HG02970 (cell line): Measurements from ENCODE around the gene TUG1.

Experiments used
- ATAC-seq: cut with Tn5 transposase; IDR thresholded peaks from one replicate; pipeline ENCODE4 v1.9.1; 2021; ENCODE audit warnings: mild to moderate bottlenecking, moderate library complexity, moderate number of reproducible peaks; ENCODE audit not compliant: unreplicated experiment, low FRiP score

Gene TUG1

GRCh38 chr22:30996462-30996861, 27.4 kb downstream of the TUG1 start:
- ATAC-seq, result no peak

DNA sequence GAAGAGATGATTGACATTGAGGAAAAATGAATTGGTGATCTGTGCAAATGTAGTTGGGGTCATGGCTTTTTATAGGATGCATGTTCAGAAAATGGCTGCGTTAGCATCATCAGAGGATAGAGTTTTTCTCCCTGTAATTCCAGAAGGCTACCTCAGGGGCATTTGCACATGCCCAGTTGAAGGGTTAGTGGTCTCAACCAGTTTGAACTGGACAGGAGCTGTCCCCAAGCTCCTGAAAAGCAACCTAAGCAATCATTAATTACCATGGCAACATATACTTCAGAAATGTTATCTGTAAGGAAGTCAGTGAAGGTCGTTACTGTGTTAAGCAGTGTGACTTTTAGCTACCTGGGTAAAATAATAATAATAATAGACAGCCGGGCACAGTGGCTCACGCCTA, 29.3 kb downstream of the TUG1 start:
- no peak for ATAC-seq

DNA sequence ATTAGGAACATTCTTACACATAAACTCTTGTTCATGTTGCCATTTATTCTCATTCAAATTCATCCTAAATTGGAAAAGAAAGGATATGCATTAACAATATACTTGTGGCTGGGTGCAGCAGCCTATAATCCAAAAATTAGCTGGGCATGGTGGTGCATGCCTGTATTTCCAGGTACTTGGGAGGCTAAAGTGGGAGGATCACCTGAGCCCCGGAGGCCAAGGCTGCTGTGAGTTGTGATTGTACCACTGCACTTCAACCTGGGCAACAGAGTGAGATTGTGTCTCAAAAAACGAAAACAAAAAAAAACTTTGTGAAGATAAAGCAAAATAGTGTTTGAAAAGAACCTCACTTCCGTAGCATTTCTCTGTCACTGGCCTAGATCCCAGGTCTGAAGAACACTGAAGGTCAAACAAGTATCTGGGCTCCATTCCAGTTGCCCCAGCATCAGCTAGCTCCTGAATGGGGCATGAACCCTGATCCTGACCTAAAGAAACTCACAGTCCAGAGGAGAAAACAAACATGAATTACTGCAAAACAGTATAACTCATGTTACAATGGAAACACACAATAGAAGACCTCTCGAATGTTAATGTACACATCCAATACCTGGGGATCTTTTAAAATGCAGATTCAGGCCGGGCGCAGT, 32.2 kb downstream of the TUG1 start:
- ATAC-seq, result no peak

- no peak for ATAC-seq
These were observed 36.5 kb downstream of the TUG1 start for GRCh38 chr22:31005535-31005934.

GRCh38 chr22:31019191-31019930, 50.3 kb downstream of the TUG1 start:
- no peak for ATAC-seq

DNA sequence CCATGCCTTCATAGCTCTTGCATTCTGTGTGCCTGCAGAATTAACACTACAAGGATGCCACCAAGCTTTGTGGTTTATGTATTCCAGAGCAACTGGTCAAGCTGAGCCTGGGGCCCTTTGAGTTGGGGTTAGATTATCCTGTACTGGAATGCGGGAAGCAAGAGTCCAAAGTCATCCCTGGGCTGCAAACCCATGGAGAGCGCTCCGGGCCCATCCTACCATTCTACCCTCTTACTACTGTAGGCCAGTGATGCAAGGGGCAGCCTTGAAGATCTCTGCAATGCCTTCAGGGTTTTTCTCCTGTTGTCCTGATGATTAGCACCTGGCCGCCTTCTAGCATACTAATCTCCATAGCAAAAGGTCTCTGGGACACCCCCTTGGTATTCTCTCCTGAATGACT, 51.3 kb downstream of the TUG1 start:
- ATAC-seq, result no peak

DNA sequence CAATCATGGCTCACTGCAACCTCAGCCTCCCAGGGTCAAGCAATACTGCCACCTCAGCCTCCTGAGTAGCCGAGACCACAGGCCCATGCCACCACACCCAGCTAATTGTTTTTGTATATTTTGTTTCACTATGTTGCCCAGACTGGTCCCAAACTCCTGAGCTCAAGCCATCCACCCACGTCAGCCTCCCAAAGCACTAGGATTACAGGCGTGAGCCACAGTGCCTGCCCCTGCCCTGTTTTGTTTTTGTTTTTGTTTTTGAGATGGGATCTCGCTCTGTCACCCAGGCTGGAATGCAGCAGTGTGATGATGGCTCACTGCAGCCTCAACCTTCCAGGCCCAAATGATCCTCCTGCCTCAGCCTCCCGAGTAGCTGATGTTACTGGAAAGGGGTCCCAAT, 53.5 kb downstream of the TUG1 start:
- ATAC-seq, result no peak
